GM12864 (cell line): ENCODE measurements around the gene PCBP3.
"Not testable (repeated sequence)": the region's sequence is repeated elsewhere in the genome, so short reads cannot be mapped to it uniquely, and the experiment has no call there.

ENCODE experiments used
- DNase-seq: peaks from one replicate; pipeline ENCODE4 v3.0.0-alpha.2; 2011; ENCODE audit warnings: low read depth
- H3K4me3 ChIP-seq: 2 replicates; pipeline ENCODE4 v1.5.1; 2011; ENCODE audit warnings: mild to moderate bottlenecking, low read depth, low read length, control low read depth
- TF ChIP-seq, protein P1 (sequence below): IDR thresholded peaks from 2 replicates; pipeline ENCODE4 v1.5.1; 2011; ENCODE audit warnings: low read depth, mild to moderate bottlenecking, moderate library complexity, low read length, control low read depth, inconsistent platforms; ENCODE audit errors: missing control alignments

PCBP3 gene

DNA sequence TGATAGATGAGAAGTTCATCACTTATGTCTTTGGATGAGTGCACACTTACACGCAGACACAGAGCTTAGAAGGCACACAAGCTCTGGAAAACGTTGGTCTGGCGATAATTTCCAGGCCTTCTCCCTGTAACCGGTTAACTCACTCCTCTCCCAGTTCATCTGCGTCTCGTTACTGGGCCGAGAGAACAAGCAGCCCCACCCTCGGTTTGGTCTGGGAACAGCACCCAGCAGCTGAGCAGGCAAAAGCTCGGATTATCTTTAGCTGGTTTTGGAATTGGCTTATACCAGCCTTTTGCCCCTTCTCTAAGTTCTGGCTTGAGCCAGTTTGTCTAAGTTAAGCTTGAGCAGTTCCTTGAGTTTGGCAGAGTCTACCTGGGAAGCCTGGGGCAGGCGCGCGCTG lies 310.7 kb downstream of the PCBP3 start:
- TF ChIP-seq, protein P1, sequence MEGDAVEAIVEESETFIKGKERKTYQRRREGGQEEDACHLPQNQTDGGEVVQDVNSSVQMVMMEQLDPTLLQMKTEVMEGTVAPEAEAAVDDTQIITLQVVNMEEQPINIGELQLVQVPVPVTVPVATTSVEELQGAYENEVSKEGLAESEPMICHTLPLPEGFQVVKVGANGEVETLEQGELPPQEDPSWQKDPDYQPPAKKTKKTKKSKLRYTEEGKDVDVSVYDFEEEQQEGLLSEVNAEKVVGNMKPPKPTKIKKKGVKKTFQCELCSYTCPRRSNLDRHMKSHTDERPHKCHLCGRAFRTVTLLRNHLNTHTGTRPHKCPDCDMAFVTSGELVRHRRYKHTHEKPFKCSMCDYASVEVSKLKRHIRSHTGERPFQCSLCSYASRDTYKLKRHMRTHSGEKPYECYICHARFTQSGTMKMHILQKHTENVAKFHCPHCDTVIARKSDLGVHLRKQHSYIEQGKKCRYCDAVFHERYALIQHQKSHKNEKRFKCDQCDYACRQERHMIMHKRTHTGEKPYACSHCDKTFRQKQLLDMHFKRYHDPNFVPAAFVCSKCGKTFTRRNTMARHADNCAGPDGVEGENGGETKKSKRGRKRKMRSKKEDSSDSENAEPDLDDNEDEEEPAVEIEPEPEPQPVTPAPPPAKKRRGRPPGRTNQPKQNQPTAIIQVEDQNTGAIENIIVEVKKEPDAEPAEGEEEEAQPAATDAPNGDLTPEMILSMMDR = no peak
- no peak for DNase-seq
- H3K4me3 ChIP-seq = no peak overlapping the region

DNA sequence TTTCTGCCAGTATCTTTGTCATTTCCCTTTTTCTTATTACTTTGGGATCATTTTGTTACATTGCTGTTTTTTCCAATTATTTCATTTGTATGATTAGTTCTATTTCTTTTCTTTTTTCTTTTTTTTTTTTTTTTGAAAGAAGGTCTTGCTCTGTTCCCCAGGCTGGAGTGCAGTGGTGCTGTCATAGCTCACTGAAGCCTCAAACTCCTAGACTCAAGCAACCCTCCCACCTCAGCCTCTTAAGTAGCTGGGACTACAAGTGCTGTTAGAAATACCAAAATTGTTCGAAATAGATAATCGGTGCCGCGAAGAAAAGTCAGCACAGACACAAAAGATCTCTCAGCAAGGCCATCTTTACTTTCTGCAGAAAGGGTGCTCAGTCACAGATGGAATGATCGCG lies 311.4 kb downstream of the PCBP3 start:
- DNase-seq = no peak
- no peak overlapping the region for H3K4me3 ChIP-seq
- TF ChIP-seq, protein P1 = no peak

DNA sequence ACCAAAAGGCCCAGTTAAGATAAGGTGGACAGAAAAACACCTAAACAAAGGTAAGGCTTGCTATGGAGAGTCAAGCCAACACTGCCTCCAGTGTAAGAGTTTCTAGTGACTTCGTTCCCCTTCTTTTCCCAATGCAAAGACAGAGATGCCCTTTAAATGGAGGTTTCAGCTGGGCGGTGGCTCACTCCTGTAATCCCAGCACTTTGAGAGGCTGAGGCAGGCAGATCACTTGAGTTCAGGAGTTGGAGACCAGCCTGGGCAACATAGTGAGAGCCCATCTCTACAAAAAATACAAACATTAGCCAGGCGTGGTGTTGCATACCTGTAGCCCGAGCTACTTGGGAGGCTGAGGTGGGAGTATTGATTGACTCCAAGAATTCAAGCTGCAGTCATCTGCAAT lies 314.0 kb downstream of the PCBP3 start:
- TF ChIP-seq, protein P1 = no peak
- H3K4me3 ChIP-seq = no peak overlapping the region
- no peak for DNase-seq

DNA sequence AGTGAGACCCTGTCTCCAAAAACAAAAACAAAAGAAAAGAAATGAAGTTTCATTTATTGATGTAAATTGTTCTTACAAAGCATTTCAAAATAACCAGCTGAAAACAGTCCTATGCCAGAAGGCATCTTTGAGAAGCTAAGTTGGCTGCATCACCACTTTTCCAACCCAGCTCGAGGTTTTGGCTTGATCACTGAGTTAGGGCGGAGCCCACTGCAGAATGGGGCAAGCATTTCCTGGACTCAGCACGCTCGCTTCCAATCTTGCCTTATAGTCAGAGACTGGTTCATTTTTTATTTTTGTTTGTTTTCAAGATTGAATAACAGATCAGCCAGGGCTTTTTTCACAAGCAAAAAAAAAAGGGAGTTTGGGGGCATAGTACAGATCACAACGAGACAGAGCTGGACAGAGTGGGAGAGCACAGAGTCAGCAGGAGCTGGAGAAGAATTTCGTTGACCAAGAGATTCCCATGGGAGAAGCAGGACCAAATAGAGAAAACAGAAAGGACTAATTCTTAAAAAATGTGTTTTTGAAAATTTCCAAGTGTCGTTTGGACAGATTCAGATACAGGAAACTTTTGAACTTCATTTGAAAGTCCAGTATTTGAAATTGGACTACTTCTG lies 314.6 kb downstream of the PCBP3 start:
- DNase-seq = no peak
- TF ChIP-seq, protein P1 = no peak
- no peak overlapping the region for H3K4me3 ChIP-seq

GRCh38 chr21:45959182-45959581 lies 315.7 kb downstream of the PCBP3 start:
- TF ChIP-seq, protein P1 = no peak
- H3K4me3 ChIP-seq = no peak overlapping the region
- DNase-seq = no peak

GRCh38 chr21:45959779-45960390 lies 316.4 kb downstream of the PCBP3 start:
- TF ChIP-seq, protein P1 = no peak
- no peak overlapping the region for H3K4me3 ChIP-seq
- DNase-seq = no peak

DNA sequence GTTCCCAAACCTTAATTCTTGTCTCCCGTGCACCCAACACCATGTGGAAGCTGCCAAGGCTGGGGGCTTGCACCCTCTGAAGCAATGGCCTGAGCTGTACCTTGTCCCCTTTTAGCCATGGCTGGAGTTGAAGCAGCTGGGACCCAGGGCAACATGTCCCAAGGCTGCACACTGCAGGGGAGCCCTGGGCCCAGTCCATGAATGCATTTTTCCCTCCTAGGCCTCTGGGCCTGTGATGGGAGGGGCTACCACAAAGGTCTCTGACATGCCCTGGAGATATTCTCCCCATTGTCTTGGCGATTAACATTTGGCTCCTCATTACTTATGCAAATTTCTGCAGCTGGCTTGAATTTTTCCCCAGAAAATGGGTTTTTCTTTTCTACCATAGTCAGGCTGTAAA lies 317.9 kb downstream of the PCBP3 start:
- H3K4me3 ChIP-seq, DNase-seq: not testable (repeated sequence)
